ENCODE results near the gene DLGAP1. TPM values are rescaled to one million over a fixed set of nuclear protein-coding genes. Genes with fewer than 3 reads are reported as not detected.

The DLGAP1 gene
- total RNA-seq, 1 donor from 2014 or later = 3.7 TPM

DNA sequence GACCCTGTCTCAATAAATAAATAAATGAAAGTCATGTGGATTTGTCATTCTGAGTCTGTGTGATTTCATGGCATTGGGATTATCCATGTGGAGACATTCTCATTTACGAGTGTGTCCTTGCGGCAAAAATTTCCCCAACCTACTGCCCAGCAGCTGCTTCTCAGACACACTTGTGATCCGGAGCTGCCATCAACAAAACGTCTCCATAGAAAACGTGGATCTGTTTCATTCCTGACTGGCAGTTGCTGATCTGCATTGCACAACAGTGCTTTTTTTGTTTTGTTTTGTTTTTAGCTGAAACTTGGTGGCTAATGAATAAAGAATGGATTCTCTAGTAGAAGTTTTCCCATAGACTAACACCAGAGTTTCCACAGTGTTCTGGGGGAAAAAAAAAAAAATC lies 930.4 kb downstream of the DLGAP1 start:
- H3K4me3 Mint-ChIP-seq = no peak overlapping the region
- TF ChIP-seq, protein P1, sequence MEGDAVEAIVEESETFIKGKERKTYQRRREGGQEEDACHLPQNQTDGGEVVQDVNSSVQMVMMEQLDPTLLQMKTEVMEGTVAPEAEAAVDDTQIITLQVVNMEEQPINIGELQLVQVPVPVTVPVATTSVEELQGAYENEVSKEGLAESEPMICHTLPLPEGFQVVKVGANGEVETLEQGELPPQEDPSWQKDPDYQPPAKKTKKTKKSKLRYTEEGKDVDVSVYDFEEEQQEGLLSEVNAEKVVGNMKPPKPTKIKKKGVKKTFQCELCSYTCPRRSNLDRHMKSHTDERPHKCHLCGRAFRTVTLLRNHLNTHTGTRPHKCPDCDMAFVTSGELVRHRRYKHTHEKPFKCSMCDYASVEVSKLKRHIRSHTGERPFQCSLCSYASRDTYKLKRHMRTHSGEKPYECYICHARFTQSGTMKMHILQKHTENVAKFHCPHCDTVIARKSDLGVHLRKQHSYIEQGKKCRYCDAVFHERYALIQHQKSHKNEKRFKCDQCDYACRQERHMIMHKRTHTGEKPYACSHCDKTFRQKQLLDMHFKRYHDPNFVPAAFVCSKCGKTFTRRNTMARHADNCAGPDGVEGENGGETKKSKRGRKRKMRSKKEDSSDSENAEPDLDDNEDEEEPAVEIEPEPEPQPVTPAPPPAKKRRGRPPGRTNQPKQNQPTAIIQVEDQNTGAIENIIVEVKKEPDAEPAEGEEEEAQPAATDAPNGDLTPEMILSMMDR (conservative IDR thresholded peaks at IDR 0.05) = no peak
- H3K9me3 Mint-ChIP-seq = no peaks in the 10 kb centered on the region
- H3K36me3 Mint-ChIP-seq = no peaks in the 10 kb centered on the region
- no peak overlapping the region for H3K27ac Mint-ChIP-seq
- H3K27me3 Mint-ChIP-seq = peaks cover 4% of the 10 kb centered on the region
- no peak for DNase-seq (ENCODE audit: extremely low spot score, unreplicated experiment)
- H3K4me1 Mint-ChIP-seq (ENCODE audit: unreplicated experiment) = peaks cover 28% of the 10 kb centered on the region

GRCh38 chr18:3520230-3521085 lies 934.6 kb downstream of the DLGAP1 start:
- Mint-ChIP-seq H3K36me3 (no peaks in the 10 kb centered on the region), H3K4me1 (ENCODE audit: unreplicated experiment) (peaks cover 5% of the 10 kb centered on the region), H3K27ac (no peak overlapping the region), H3K4me3 (no peak overlapping the region), H3K9me3 (no peaks in the 10 kb centered on the region), H3K27me3 (peaks cover 4% of the 10 kb centered on the region)
- DNase-seq (ENCODE audit: extremely low spot score, unreplicated experiment) = no peak
- TF ChIP-seq, protein P1 (conservative IDR thresholded peaks at IDR 0.05) = no peak

DNA sequence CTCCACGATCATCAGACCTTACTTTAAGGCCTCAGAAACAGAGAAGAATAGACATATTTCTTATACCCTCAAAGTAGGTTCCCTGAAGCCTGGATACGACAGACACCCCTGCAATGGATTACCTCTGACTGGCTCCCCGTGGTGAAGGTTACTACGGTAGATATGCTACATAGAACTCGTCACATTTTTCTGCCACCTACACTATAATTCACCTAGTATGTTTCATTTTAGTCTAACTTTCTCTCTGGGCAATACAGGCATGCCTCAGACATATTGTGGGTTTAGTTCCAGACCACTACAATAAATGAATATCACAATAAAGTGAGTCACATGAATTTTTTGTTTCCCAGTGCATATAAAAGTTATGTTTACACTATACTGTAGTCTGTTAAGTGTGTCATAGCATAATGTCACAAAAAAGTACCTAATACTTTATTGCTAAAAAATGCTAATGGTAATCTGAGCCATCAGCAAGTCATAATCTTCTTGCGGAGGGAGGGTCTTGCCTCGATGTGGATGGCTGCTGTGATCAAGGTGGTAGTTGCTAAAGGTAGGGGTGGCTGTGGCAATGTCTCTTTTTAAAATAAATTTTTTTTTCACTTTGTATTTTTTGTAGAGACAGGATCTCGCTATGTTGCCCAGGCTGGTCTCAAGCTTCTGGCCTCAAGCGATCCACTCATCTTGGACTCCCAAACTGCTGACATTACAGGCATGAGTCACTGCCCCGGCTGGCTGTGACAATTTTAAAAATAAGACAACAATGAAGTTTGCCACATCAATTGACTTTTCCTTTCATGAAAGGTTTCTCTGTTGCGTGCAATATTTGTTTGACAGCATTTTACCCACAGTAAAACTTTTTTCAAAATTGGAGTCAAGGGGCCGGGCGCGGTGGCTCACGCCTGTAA lies 940.5 kb downstream of the DLGAP1 start:
- no peak overlapping the region for H3K27ac Mint-ChIP-seq
- H3K9me3 Mint-ChIP-seq = no peaks in the 10 kb centered on the region
- H3K27me3 Mint-ChIP-seq = peaks cover 9% of the 10 kb centered on the region
- peaks cover 11% of the 10 kb centered on the region for H3K4me1 Mint-ChIP-seq (ENCODE audit: unreplicated experiment)
- peak; percentile 18 for DNase-seq (ENCODE audit: extremely low spot score, unreplicated experiment)
- H3K36me3 Mint-ChIP-seq = no peaks in the 10 kb centered on the region
- TF ChIP-seq, protein P1 (conservative IDR thresholded peaks at IDR 0.05) = no peak
- H3K4me3 Mint-ChIP-seq = no peak overlapping the region

DNA sequence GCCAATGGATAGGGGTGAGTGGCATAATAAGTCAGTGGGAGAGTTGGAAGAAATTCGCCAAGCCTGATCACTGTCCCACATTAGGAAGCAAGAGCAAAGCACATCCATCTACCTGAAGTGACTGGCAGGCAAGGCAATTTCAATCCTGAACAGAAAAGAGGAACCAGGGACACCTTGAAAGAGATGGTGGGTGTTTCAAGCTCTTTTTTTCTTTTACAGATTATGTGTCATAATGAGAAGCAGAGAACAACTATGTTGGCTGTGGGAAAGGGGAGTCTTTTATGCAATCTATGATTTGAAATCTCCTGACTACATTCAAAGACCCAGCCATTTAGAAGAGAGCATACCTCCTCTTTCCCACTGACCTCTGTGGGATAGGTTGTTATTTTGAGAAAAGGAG lies 941.6 kb downstream of the DLGAP1 start:
- no peaks in the 10 kb centered on the region for H3K36me3 Mint-ChIP-seq
- H3K27me3 Mint-ChIP-seq = peaks cover 11% of the 10 kb centered on the region
- TF ChIP-seq, protein P1 (conservative IDR thresholded peaks at IDR 0.05) = no peak
- no peak for DNase-seq (ENCODE audit: extremely low spot score, unreplicated experiment)
- no peak overlapping the region for H3K27ac Mint-ChIP-seq
- H3K4me1 Mint-ChIP-seq (ENCODE audit: unreplicated experiment) = peaks cover 20% of the 10 kb centered on the region
- H3K9me3 Mint-ChIP-seq = no peaks in the 10 kb centered on the region
- no peak overlapping the region for H3K4me3 Mint-ChIP-seq

- no peaks in the 10 kb centered on the region for H3K9me3 Mint-ChIP-seq
- DNase-seq (ENCODE audit: extremely low spot score, unreplicated experiment) = no peak
- peaks cover 20% of the 10 kb centered on the region for H3K4me1 Mint-ChIP-seq (ENCODE audit: unreplicated experiment)
- H3K36me3 Mint-ChIP-seq = no peaks in the 10 kb centered on the region
- no peak overlapping the region for H3K4me3 Mint-ChIP-seq
- TF ChIP-seq, protein P1 (conservative IDR thresholded peaks at IDR 0.05) = no peak
- H3K27ac Mint-ChIP-seq = no peak overlapping the region
- H3K27me3 Mint-ChIP-seq = peaks cover 11% of the 10 kb centered on the region
Observed at GRCh38 chr18:3511980-3512379, 943.1 kb downstream of the DLGAP1 start.

All from type B pancreatic cell (in vitro differentiated cells).